Pancreas (tissue), 10 donors: Measurements from ENCODE around the gene PXT1. TPM values are rescaled to one million over a fixed set of nuclear protein-coding genes. Genes with fewer than 3 reads are reported as not detected.
"Not testable (repeated sequence)": the region's sequence is repeated elsewhere in the genome, so short reads cannot be mapped to it uniquely, and the experiment has no call there.

Experiments used
- ATAC-seq, 4 donors: fragments of 200-7000 bp; cut with Tn5 transposase; one replicate each; pipeline versions ENCODE4 v1.8.0 to v1.9.1; 2020; ENCODE audit warnings: mild to moderate bottlenecking in 4 of 4, moderate library complexity in 4 of 4
- DNase-seq, 6 donors: peaks; one replicate each; pipeline ENCODE4 v3.0.0-alpha.2; 2020
- FAIRE-seq: peaks from 2 replicates; lab custom pipeline; 2012; peaks lifted over from hg19 to GRCh38; lab: Jason Lieb, UNC
- H3K27ac ChIP-seq, 4 donors: fragments of 200-600 bp; sonication (generic); 1 replicate in 3 of 4; 2 replicates in 1 of 4; pipeline versions ENCODE4 v1.5.0 to v1.8.0; 2020
- H3K27me3 ChIP-seq, 4 donors: fragments of 200-600 bp; one replicate each; pipeline ENCODE4 v1.8.0; 2021
- H3K36me3 ChIP-seq, 3 donors: fragments of 200-600 bp; sonication (generic) in 1 of 3; one replicate each; pipeline versions ENCODE4 v1.5.0 to v1.8.0; 2020 to 2021
- H3K4me1 ChIP-seq, 3 donors: fragments of 200-600 bp; one replicate each; pipeline ENCODE4 v1.8.0; 2021
- H3K4me3 ChIP-seq, 4 donors: fragments of 200-600 bp; sonication (generic) in 2 of 4; one replicate each; pipeline versions ENCODE4 v1.5.0 to v1.8.0; 2020 to 2021
- H3K9me3 ChIP-seq, 4 donors: fragments of 200-600 bp; one replicate each; pipeline ENCODE4 v1.8.0; 2021
- CTCF ChIP-seq, 4 donors: fragments of 200-600 bp; sonication (generic) in 3 of 4; IDR thresholded peaks; one replicate each; pipeline versions ENCODE4 v1.5.0 to v1.8.0; 2021; ENCODE audit warnings: antibody characterized with exemption in 4 of 4
- WGBS, 2 donors: extraction: QIAGEN DNeasy Blood & Tissue Kit; methylation state at CpG; one replicate each; pipeline ENCODE4 v1.1.7; 2013; 5-methylcytosine and 5-hydroxymethylcytosine counted together
- intact Hi-C, 3 donors: fragments of 100-400 bp; cut with DNase I; formaldehyde crosslinking; loops; one replicate each; pipeline versions ENCODE4 v1.11.1 to v1.14.2; 2022
- polyA plus RNA-seq, 2 donors: library from polyadenylated mRNA; stranded (reverse); fragments of 200-250 nt; gene quantifications; one replicate each; pipeline ENCODE4 v1.2.3, GENCODE V29; 2013
- total RNA-seq, 6 donors: library from RNA; stranded (reverse); fragmentation: NEBNext Ultra II Directional in 4 of 6; extraction: Animal tissue kit (Norgen Biotek cat#: 25700) in 4 of 6; gene quantifications; one replicate each; pipeline versions ENCODE4 v1.2.1 to v1.2.4, GENCODE V29; 2021 to 2023
- donor health status: healthy with polysubstance abuse.
- donor health status: DM: no; HTN: no; CAD: no; lungs with moderate emphysema.
- donor health status: DM: no; HTN: no; CAD: no.
- donor health status: control.
- donor health status: control.
- donor health status: Bipolar disorder and iron deficiency.
- donor health status: DM: yes; HTN: yes; CAD: no.
- donor health status: DM: no; HTN: no; CAD: no.
- donor health status: DM: no; HTN: no; CAD: no.
- donor health status: DM: yes; HTN: yes; CAD: no.

Gene PXT1
- total and polyA plus RNA-seq, 8 donors, result not detected

GRCh38 chr6:36463676-36464075 is 21.0 kb upstream of the PXT1 start:
- intact Hi-C loops, result no loop called here
- FAIRE-seq (no peak), ATAC-seq (no peak), DNase-seq (no peak)
- Histone ChIP-seq H3K36me3 (no peaks in the 10 kb centered on the region), H3K9me3 (no peaks in the 10 kb centered on the region), H3K4me3 (no peak overlapping the region), H3K4me1 (peaks cover 0 to 5% (median 4%) of the 10 kb centered on the region in 3 donors), H3K27ac (no peak overlapping the region), H3K27me3 (no peaks in the 10 kb centered on the region)
- no peak for TF ChIP-seq CTCF (IDR thresholded peaks at IDR 0.05)
- 66 to 82% methylated on average over 1 of the region's 1 CpG for WGBS, 2 donors

- no peak overlapping the region for H3K4me3 ChIP-seq
- 48 to 60% methylated on average over 3 of the region's 3 CpGs for WGBS, 2 donors
- ATAC-seq (no peak), FAIRE-seq (no peak), DNase-seq (no peak)
- intact Hi-C loops, result no loop called here
- H3K4me1 ChIP-seq, result peaks cover 0 to 5% (median 4%) of the 10 kb centered on the region in 3 donors
- no peak for TF ChIP-seq CTCF (IDR thresholded peaks at IDR 0.05)
- no peak overlapping the region for H3K27ac ChIP-seq
- no peaks in the 10 kb centered on the region for H3K27me3 ChIP-seq
- no peaks in the 10 kb centered on the region for H3K9me3 ChIP-seq
- no peaks in the 10 kb centered on the region for H3K36me3 ChIP-seq
Measured at GRCh38 chr6:36461646-36462045, 19.0 kb upstream of the PXT1 start.

GRCh38 chr6:36460916-36461315 is 18.3 kb upstream of the PXT1 start:
- no peak for ATAC-seq
- Histone ChIP-seq H3K27me3 (no peaks in the 10 kb centered on the region), H3K9me3 (no peaks in the 10 kb centered on the region), H3K4me1 (peaks cover 0 to 5% (median 4%) of the 10 kb centered on the region in 3 donors), H3K36me3 (no peaks in the 10 kb centered on the region), H3K27ac (no peak overlapping the region), H3K4me3 (no peak overlapping the region)
- intact Hi-C loops, result no loop called here
- DNase-seq, result no peak
- no peak for FAIRE-seq
- TF ChIP-seq CTCF (IDR thresholded peaks at IDR 0.05), result no peak

GRCh38 chr6:36459501-36459900 is 16.8 kb upstream of the PXT1 start:
- Histone ChIP-seq H3K4me1 (peaks cover 4 to 5% (median 4%) of the 10 kb centered on the region in 3 donors), H3K4me3 (no peak overlapping the region), H3K27me3 (no peaks in the 10 kb centered on the region), H3K27ac (no peak overlapping the region), H3K36me3 (no peaks in the 10 kb centered on the region), H3K9me3 (no peaks in the 10 kb centered on the region)
- no peak for DNase-seq
- TF ChIP-seq CTCF (IDR thresholded peaks at IDR 0.05), result no peak
- FAIRE-seq, result no peak
- intact Hi-C loops, result no loop called here
- no peak for ATAC-seq

GRCh38 chr6:36455486-36456027 is 12.9 kb upstream of the PXT1 start:
- DNase-seq (no peak), FAIRE-seq (no peak), ATAC-seq (no peak)
- intact Hi-C loops, result no loop called here
- no peak for TF ChIP-seq CTCF (IDR thresholded peaks at IDR 0.05)
- Histone ChIP-seq H3K4me3 (no peak overlapping the region), H3K4me1 (peaks cover 4 to 5% (median 4%) of the 10 kb centered on the region in 3 donors), H3K27me3 (no peaks in the 10 kb centered on the region), H3K36me3 (no peaks in the 10 kb centered on the region), H3K27ac (no peak overlapping the region), H3K9me3 (no peaks in the 10 kb centered on the region)
- WGBS, 2 donors, result 71 to 78% methylated on average over 3 of the region's 3 CpGs

GRCh38 chr6:36452897-36453296 is 10.2 kb upstream of the PXT1 start:
- H3K27me3 ChIP-seq, H3K27ac ChIP-seq, intact Hi-C loops, FAIRE-seq, DNase-seq, H3K4me3 ChIP-seq, ATAC-seq, H3K4me1 ChIP-seq, H3K9me3 ChIP-seq, H3K36me3 ChIP-seq: not testable (repeated sequence)
- 98% methylated on average over 8 of the region's 8 CpGs for WGBS, 2 donors

- H3K36me3 ChIP-seq, ATAC-seq, H3K27ac ChIP-seq, H3K4me3 ChIP-seq, intact Hi-C loops, H3K9me3 ChIP-seq, H3K27me3 ChIP-seq, DNase-seq, FAIRE-seq: not testable (repeated sequence)
- 97 to 99% methylated on average over 10 of the region's 10 CpGs for WGBS, 2 donors
- peaks cover 0 to 15% (median 15%) of the 10 kb centered on the region in 3 donors for H3K4me1 ChIP-seq
Measured at GRCh38 chr6:36449173-36449572, 6.5 kb upstream of the PXT1 start.
